ENCODE results near the gene DEFB124.

DEFB124 gene

GRCh38 chr20:31415653-31416052, 59.3 kb downstream of the DEFB124 start:
- no peak for DNase-seq

Measured in NCI-H2081 (cell line).